Stimulated activated CD8-positive, alpha-beta memory T cell treated with anti-CD3 and anti-CD28 coated beads, Interleukin-12 subunit alpha, Interleukin-12 subunit beta, amount 100 ng/mL, for 1 hour (primary cell): ENCODE results near the gene IGFBP3.
"Not testable (repeated sequence)": the region's sequence is repeated elsewhere in the genome, so short reads cannot be mapped to it uniquely, and the experiment has no call there.

ENCODE experiments used
- DNase-seq: peaks from one replicate; pipeline ENCODE4 v3.0.0-alpha.2; 2020; ENCODE audit warnings: low read depth

IGFBP3 gene

GRCh38 chr7:45920502-45921380 lies at the start of gene IGFBP3:
TSS of gene IGFBP3 (minus strand) at chr7:45921272. CDS start at chr7:45921140, 132 bp downstream.
- no peak for DNase-seq

- no peak for DNase-seq
These were observed 49.4 kb upstream of the IGFBP3 start for GRCh38 chr7:45970454-45970853.

GRCh38 chr7:45969940-45970339 lies 48.9 kb upstream of the IGFBP3 start:
- DNase-seq = no peak

GRCh38 chr7:45968856-45969541 lies 47.9 kb upstream of the IGFBP3 start:
- DNase-seq = no peak

GRCh38 chr7:45968312-45968711 lies 47.2 kb upstream of the IGFBP3 start:
- DNase-seq = no peak

- DNase-seq = no peak
These were observed 46.6 kb upstream of the IGFBP3 start for GRCh38 chr7:45967591-45968157.

- no peak for DNase-seq
These were observed 41.8 kb upstream of the IGFBP3 start for GRCh38 chr7:45962861-45963260.

GRCh38 chr7:45957721-45958120 lies 36.6 kb upstream of the IGFBP3 start:
- no peak for DNase-seq

GRCh38 chr7:45955286-45955685 lies 34.2 kb upstream of the IGFBP3 start:
- DNase-seq = no peak

GRCh38 chr7:45953055-45953454 lies 32.0 kb upstream of the IGFBP3 start:
- not testable (repeated sequence) for DNase-seq

- no peak for DNase-seq
These were observed 23.0 kb upstream of the IGFBP3 start for GRCh38 chr7:45944058-45944457.

- no peak for DNase-seq
These were observed 19.9 kb upstream of the IGFBP3 start for GRCh38 chr7:45940939-45941338.

GRCh38 chr7:45940237-45940781 lies 19.2 kb upstream of the IGFBP3 start:
- not testable (repeated sequence) for DNase-seq

- DNase-seq = no peak
These were observed 18.5 kb upstream of the IGFBP3 start for GRCh38 chr7:45939574-45939973.

- DNase-seq = no peak
These were observed 17.7 kb upstream of the IGFBP3 start for GRCh38 chr7:45938626-45939302.

- DNase-seq = no peak
These were observed 16.8 kb upstream of the IGFBP3 start for GRCh38 chr7:45937862-45938261.

- no peak for DNase-seq
These were observed 16.2 kb upstream of the IGFBP3 start for GRCh38 chr7:45937301-45937700.

- DNase-seq = no peak
These were observed 9.9 kb upstream of the IGFBP3 start for GRCh38 chr7:45930967-45931366.

- DNase-seq = no peak
These were observed 6.6 kb upstream of the IGFBP3 start for GRCh38 chr7:45927721-45928120.

GRCh38 chr7:45924283-45924682 lies 3.2 kb upstream of the IGFBP3 start:
- no peak for DNase-seq

GRCh38 chr7:45923818-45924217 lies 2.7 kb upstream of the IGFBP3 start:
- DNase-seq = no peak

- no peak for DNase-seq
These were observed 2.2 kb upstream of the IGFBP3 start for GRCh38 chr7:45923290-45923689.
